Left kidney (tissue), 8 donors: Measurements from ENCODE around the gene NODAL. TPM values are rescaled to one million over a fixed set of nuclear protein-coding genes. Genes with fewer than 3 reads are reported as not detected.
"Not testable (repeated sequence)": the region's sequence is repeated elsewhere in the genome, so short reads cannot be mapped to it uniquely, and the experiment has no call there.

ENCODE experiments used
- DNase-seq: peaks from one replicate; pipeline ENCODE4 v3.0.0-alpha.2; 2013
- long read RNA-seq, 8 donors: transcript quantifications; one replicate each; lab custom pipeline, GENCODE V29; 2026
- polyA plus RNA-seq: library from polyadenylated mRNA; unstranded; fragments of 120-200 nt; gene quantifications from one replicate; pipeline ENCODE4 v1.2.1, GENCODE V29; 2013; ENCODE audit not compliant: insufficient read length

NODAL gene
- 0.67 TPM for polyA plus RNA-seq
- long read RNA-seq, donor 1 = 0 reads
- long read RNA-seq, donor 2 = 0 reads
- long read RNA-seq, donor 3 = 0 reads
- long read RNA-seq, donor 4 = 0 reads
- long read RNA-seq, donor 5 = 0 reads
- long read RNA-seq, donor 6 = 0 reads
- long read RNA-seq, donor 7 = 0 reads
- long read RNA-seq, donor 8 = 0 reads

GRCh38 chr10:70441161-70441894 is at the start of gene NODAL:
NODAL (minus strand) TSS chr10:70441681; CDS start chr10:70441667, 14 bp downstream.
- no peak for DNase-seq

- no peak for DNase-seq
These were observed 48.7 kb upstream of the NODAL start for GRCh38 chr10:70490142-70490541.

GRCh38 chr10:70487824-70488223 is 46.3 kb upstream of the NODAL start:
- DNase-seq = no peak

- DNase-seq = not testable (repeated sequence)
These were observed 42.4 kb upstream of the NODAL start for GRCh38 chr10:70483872-70484271.

- no peak for DNase-seq
These were observed 41.7 kb upstream of the NODAL start for GRCh38 chr10:70482982-70483760.

- DNase-seq = no peak
These were observed 40.5 kb upstream of the NODAL start for GRCh38 chr10:70481831-70482530.

GRCh38 chr10:70481105-70481504 is 39.6 kb upstream of the NODAL start:
- DNase-seq = no peak

GRCh38 chr10:70480239-70480861 is 38.9 kb upstream of the NODAL start:
- no peak for DNase-seq

GRCh38 chr10:70479626-70480238 is 38.3 kb upstream of the NODAL start:
- DNase-seq = no peak

- DNase-seq = no peak
These were observed 37.7 kb upstream of the NODAL start for GRCh38 chr10:70479165-70479581.

GRCh38 chr10:70478191-70479164 is 37.0 kb upstream of the NODAL start, which contains the start of gene PALD1:
PALD1 (plus strand) TSS chr10:70478767; CDS start chr10:70525952, 47,185 bp downstream.
- DNase-seq = peak; percentile 78

- no peak for DNase-seq
These were observed 36.2 kb upstream of the NODAL start for GRCh38 chr10:70477661-70478162.

- no peak for DNase-seq
These were observed 35.0 kb upstream of the NODAL start for GRCh38 chr10:70476249-70477035.

- DNase-seq = no peak
These were observed 34.2 kb upstream of the NODAL start for GRCh38 chr10:70475661-70476060.

GRCh38 chr10:70474780-70475179 is 33.3 kb upstream of the NODAL start:
- DNase-seq = no peak

GRCh38 chr10:70472799-70473454 is 31.4 kb upstream of the NODAL start:
- no peak for DNase-seq

- no peak for DNase-seq
These were observed 25.5 kb upstream of the NODAL start for GRCh38 chr10:70466951-70467350.

GRCh38 chr10:70465832-70466231 is 24.4 kb upstream of the NODAL start:
- DNase-seq = no peak
